HG02588 (cell line): Measurements from ENCODE around the gene SASH1.
A peak's percentile ranks its signal among the peaks of the same experiment; 100 is the strongest.

Experiments used
- ATAC-seq: cut with Tn5 transposase; IDR thresholded peaks from one replicate; pipeline ENCODE4 v1.9.1; 2021; ENCODE audit warnings: mild to moderate bottlenecking, moderate library complexity; ENCODE audit not compliant: unreplicated experiment

Gene SASH1

GRCh38 chr6:148535976-148536375 lies 193.3 kb downstream of the SASH1 start:
- ATAC-seq, result no peak

GRCh38 chr6:148538261-148539190 lies 195.9 kb downstream of the SASH1 start:
- no peak for ATAC-seq

GRCh38 chr6:148543540-148543939 lies 200.9 kb downstream of the SASH1 start:
- ATAC-seq, result no peak

- ATAC-seq, result no peak
Measured at GRCh38 chr6:148544421-148544820, 201.8 kb downstream of the SASH1 start.

GRCh38 chr6:148545901-148546300 lies 203.3 kb downstream of the SASH1 start:
- ATAC-seq, result no peak

GRCh38 chr6:148547110-148547509 lies 204.5 kb downstream of the SASH1 start:
- no peak for ATAC-seq

- no peak for ATAC-seq
Measured at GRCh38 chr6:148548065-148548748, 205.6 kb downstream of the SASH1 start.

GRCh38 chr6:148548749-148549140 lies 206.1 kb downstream of the SASH1 start:
- no peak for ATAC-seq

- no peak for ATAC-seq
Measured at GRCh38 chr6:148550569-148550968, 207.9 kb downstream of the SASH1 start.

GRCh38 chr6:148551226-148551625 lies 208.6 kb downstream of the SASH1 start:
- ATAC-seq, result no peak

GRCh38 chr6:148556410-148556809 lies 213.8 kb downstream of the SASH1 start:
- no peak for ATAC-seq

GRCh38 chr6:148557796-148558321 lies 215.2 kb downstream of the SASH1 start:
- ATAC-seq, result no peak

- peak; percentile 83 for ATAC-seq
Measured at GRCh38 chr6:148559848-148560433, 217.3 kb downstream of the SASH1 start.

GRCh38 chr6:148561629-148562028 lies 219.0 kb downstream of the SASH1 start:
- no peak for ATAC-seq

GRCh38 chr6:148563066-148563465 lies 220.4 kb downstream of the SASH1 start:
- no peak for ATAC-seq

GRCh38 chr6:148564494-148565035 lies 221.9 kb downstream of the SASH1 start:
- ATAC-seq, result no peak

- ATAC-seq, result no peak
Measured at GRCh38 chr6:148565321-148565926, 222.8 kb downstream of the SASH1 start.

GRCh38 chr6:148565930-148566663 lies 223.5 kb downstream of the SASH1 start:
- ATAC-seq, result peak; percentile 73

- peak; percentile 44 for ATAC-seq
Measured at GRCh38 chr6:148566664-148567350, 224.2 kb downstream of the SASH1 start.
